ENCODE results near the gene CRYBA2. TPM values are rescaled to one million over a fixed set of nuclear protein-coding genes. Genes with fewer than 3 reads are reported as not detected.
A peak's percentile ranks its signal among the peaks of the same experiment; 100 is the strongest.

Gene CRYBA2
- total RNA-seq, 4 donors from 2014 or later, result not detected

DNA sequence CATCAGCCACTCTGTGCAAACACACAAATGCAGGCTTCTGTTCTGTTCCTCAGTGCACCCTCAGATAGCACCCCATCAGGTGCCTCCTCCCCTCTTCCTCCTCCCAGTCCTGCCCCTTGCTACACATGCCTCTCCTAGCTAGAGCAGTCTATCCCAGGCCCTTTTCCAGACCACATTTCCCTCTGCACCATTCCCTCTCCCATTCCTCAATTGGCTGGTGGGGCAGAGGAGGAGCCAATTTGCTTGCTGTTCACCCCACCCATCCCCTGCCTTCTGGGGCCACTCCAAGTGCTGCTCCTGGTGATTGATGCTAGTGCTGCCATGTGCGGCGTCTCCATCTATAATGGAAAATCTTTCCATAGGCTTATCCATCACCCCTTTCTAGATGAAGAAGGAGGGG, 42.7 kb upstream of the CRYBA2 start:
- no peak for ATAC-seq (ENCODE audit: low FRiP score)
- TF ChIP-seq, protein P1, sequence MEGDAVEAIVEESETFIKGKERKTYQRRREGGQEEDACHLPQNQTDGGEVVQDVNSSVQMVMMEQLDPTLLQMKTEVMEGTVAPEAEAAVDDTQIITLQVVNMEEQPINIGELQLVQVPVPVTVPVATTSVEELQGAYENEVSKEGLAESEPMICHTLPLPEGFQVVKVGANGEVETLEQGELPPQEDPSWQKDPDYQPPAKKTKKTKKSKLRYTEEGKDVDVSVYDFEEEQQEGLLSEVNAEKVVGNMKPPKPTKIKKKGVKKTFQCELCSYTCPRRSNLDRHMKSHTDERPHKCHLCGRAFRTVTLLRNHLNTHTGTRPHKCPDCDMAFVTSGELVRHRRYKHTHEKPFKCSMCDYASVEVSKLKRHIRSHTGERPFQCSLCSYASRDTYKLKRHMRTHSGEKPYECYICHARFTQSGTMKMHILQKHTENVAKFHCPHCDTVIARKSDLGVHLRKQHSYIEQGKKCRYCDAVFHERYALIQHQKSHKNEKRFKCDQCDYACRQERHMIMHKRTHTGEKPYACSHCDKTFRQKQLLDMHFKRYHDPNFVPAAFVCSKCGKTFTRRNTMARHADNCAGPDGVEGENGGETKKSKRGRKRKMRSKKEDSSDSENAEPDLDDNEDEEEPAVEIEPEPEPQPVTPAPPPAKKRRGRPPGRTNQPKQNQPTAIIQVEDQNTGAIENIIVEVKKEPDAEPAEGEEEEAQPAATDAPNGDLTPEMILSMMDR (IDR thresholded peaks at IDR 0.05), result no peak
- no peak for DNase-seq (ENCODE audit: low spot score)

DNA sequence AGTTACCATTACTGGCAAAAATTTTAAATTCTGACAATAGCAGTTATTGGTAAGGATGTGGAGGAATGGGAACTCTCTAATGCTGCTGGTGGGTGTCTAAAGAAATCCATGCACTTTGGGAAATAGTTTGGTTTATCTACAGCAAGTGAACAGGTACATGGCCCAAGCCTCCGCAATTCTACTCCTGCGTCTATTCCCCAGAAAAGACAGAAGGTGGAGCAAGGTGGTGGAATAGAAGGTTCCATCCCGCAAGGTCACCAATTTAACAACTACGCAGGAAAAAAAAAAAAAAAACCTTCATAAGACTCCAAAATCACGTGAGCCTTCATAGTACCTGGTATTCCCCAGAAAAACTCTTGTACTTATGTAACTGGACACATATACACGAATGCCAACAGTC, 41.6 kb upstream of the CRYBA2 start:
- TF ChIP-seq, protein P1 (IDR thresholded peaks at IDR 0.05), result no peak
- ATAC-seq (ENCODE audit: low FRiP score) (no peak), DNase-seq (ENCODE audit: low spot score) (no peak)

DNA sequence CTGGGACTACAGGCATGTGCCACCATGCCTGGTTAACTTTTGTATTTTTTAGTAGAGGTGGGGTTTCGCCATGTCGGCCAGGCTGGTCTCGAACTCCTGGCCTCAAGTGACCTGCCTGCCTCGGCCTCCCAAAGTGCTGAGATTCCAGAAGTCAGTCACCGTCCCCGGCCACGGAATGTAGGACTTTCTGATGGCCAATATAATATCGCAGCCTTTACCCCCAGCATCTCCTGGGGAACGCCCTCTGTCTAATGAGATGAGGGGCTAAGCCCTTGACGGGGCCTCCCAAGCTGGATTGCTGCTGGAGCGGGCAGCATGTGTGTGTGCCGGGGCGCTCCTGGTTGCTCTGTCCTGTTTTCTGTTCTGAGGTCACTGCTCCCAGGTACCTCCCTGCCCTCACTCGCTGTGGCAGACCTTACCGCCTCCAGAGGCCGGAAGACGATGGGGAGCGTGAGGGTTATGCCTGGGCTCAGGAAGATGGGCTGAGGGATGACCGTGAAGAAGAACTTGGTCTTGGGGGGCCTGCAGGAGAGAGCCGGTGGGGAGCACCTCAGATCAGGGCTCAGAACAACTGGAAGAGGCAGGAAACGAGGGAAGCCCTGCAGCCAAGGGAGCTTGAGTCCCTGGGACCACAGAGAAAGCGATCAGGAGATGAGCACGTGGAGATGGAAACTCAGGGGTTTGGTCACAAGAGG, 39.0 kb upstream of the CRYBA2 start:
- no peak for DNase-seq (ENCODE audit: low spot score)
- TF ChIP-seq, protein P1 (IDR thresholded peaks at IDR 0.05), result no peak
- ATAC-seq (ENCODE audit: low FRiP score), result no peak

DNA sequence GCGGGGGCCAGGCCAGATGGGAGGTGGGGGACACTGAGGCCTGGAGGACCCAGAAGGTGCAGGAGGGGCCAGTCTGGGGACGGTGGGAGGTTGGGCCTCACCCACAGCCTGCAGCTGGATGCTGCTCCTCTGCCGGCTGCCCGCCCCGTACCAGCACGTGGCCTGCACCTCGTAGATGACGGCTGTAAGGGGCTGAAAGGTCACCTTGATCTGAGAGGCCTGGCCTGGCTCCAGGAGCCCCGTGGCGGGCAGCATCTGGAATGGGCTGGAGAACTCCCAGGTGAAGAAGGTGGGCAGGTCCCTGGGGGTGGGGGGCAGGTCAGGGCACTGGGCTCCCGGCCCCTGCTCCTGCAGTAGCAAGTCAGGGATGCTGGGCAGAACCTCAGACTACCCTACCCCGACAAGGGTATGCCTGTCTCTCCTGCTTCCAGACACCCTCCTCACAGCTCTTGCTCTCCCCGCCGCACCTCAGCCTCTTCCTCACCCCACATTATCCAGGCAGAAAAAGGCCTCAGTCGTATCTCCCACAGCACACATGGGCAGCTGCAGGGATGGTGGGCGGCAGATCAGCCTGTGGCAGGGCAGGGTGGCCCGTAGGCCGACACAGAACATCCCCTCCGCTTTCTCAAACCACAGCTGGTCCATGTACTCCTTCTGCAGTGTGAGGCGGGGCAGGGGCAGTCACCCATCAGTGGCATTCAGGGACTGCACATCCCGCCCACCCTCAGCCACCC, 38.0 kb upstream of the CRYBA2 start:
- no peak for ATAC-seq (ENCODE audit: low FRiP score)
- TF ChIP-seq, protein P1 (IDR thresholded peaks at IDR 0.05), result no peak

DNA sequence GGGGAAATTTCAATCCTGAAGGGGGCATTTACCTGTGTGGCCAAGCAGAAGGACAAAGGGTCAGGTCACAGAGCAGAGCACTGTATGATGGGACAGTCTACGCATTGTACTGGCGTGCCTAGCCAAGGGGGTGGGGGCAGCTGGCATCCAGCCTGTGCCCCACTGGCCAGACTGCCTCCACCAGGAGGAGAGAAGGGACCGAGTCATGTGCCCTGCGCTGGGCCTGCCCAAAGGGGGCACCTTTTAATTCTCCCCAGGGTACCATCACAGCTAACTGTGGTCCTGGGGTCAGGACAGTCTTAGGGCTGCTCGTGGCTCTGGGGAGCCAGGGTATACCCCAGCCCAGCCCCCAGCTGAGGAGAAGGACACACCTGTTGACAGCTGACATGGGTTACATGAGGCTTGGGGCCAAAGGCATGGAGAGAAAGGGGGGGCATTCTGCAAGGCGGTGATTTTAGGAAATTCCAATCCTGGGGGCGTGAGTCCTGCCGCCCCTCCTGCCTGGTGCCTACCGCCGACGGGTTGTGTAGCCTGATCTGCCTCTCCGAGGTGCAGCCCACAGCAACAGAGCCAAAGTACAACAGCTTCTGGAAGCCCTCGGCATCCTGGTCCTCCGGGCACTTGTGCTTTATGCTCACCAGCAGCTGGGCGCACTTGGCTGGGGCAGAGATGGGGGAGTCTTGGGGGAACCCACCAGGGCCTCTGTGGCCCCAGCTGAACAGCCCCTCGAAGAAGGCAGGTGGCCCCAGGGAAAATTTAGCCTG, 37.1 kb upstream of the CRYBA2 start:
- no peak for DNase-seq (ENCODE audit: low spot score)

More for the DNA sequence above, 38.0 kb upstream of the CRYBA2 start:
- DNase-seq (ENCODE audit: low spot score), result no peak

DNA sequence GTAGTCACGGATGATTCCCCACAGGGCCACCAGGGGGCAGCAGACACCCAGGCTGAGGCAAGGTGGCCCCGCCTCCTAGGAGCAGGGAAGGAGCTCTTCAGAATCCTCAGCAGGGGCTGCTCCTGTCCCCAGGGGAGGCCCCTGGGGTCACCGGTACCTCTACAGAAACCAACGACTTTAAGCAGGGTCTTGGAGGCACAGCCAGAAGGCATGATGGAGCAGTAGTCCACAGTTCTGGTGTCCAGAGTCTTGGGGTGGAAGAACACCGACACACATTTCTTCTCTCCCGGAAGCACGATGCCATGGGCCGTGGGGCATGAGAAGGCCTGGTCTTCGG, 36.6 kb upstream of the CRYBA2 start:
- DNase-seq (ENCODE audit: low spot score) (peak; percentile 67), ATAC-seq (ENCODE audit: low FRiP score) (peak; percentile 72)
- TF ChIP-seq, protein P1 (IDR thresholded peaks at IDR 0.05), result peak in 1 of 3 donors; percentile 81

More for the DNA sequence above, 37.1 kb upstream of the CRYBA2 start:
- TF ChIP-seq, protein P1 (IDR thresholded peaks at IDR 0.05), result no peak
- ATAC-seq (ENCODE audit: low FRiP score), result no peak
